HepG2 (cell line): ENCODE measurements around the gene ATP5F1C. TPM values are rescaled to one million over a fixed set of nuclear protein-coding genes. Genes with fewer than 3 reads are reported as not detected.

Source experiments
- ATAC-seq: fragments of 200-7000 bp; cut with Tn5 transposase; 3 replicates; pipeline ENCODE4 v1.9.1; 2020; ENCODE audit warnings: mild to moderate bottlenecking, moderate library complexity
- BruUV-seq: library from RNA; stranded (reverse); fragments of 400-500 nt; replicated peaks from 2 replicates; lab custom pipeline; 2021; lab: Mats Ljungman, UMichigan
- CTCF ChIA-PET: fragments of 300-600 bp; formaldehyde crosslinking; extraction: SDS; loops from one replicate; lab custom pipeline; 2021; ENCODE audit warnings: low total read pairs, inconsistent platforms, low intra/inter-chr PET ratio; lab: Yijun Ruan, JAX
- POLR2A ChIA-PET: fragments of 350-600 bp; sonication (Branson Sonifier 250); formaldehyde crosslinking; loops from one replicate; lab custom pipeline; 2020; ENCODE audit warnings: antibody characterized with exemption, inconsistent platforms; lab: Yijun Ruan, JAX
- DNase-seq: peaks from one replicate; pipeline ENCODE4 v3.0.0-alpha.2; 2015; ENCODE audit warnings: low spot score
- FAIRE-seq: peaks from 3 replicates; lab custom pipeline; 2011; peaks lifted over from hg19 to GRCh38; lab: Jason Lieb, UNC
- H2AFZ ChIP-seq: one replicate; pipeline ENCODE4 v1.6.1; 2011; ENCODE audit warnings: low read length, inconsistent platforms
- H3K27ac ChIP-seq: fragments of 300-600 bp; 3 replicates; pipeline ENCODE4 v1.8.0; 2011; ENCODE audit warnings: mixed run types, mild to moderate bottlenecking, mixed read lengths, low read length, inconsistent platforms; ENCODE audit not compliant: insufficient read depth; ENCODE audit errors: extremely low read length
- H3K27me3 ChIP-seq, 2 experiments: fragments of 200-600 bp in 1 of 2; 2 replicates in 1 of 2; 3 replicates in 1 of 2; pipeline versions ENCODE4 v1.6.0 to v1.8.0; 2011; ENCODE audit warnings: low read length in 2 of 2, mild to moderate bottlenecking in 2 of 2, moderate library complexity in 2 of 2, inconsistent platforms in 1 of 2; ENCODE audit not compliant: insufficient read depth in 2 of 2, control insufficient read depth in 1 of 2
- H3K36me3 ChIP-seq, 2 experiments: fragments of 200-600 bp in 1 of 2; replicated peaks in 1 of 2; 2 replicates in 1 of 2; 3 replicates in 1 of 2; pipeline versions ENCODE4 v1.5.1 to v1.8.0; 2011; ENCODE audit warnings: low read length in 2 of 2, inconsistent platforms in 1 of 2; ENCODE audit not compliant: insufficient read depth in 2 of 2, control insufficient read depth in 1 of 2
- H3K4me1 ChIP-seq: 2 replicates; pipeline ENCODE4 v1.5.1; 2012; ENCODE audit warnings: low read length, inconsistent platforms; ENCODE audit not compliant: insufficient read depth
- H3K4me2 ChIP-seq: 2 replicates; pipeline ENCODE4 v1.6.0; 2011; ENCODE audit warnings: low read depth, low read length, inconsistent platforms
- H3K4me3 ChIP-seq, 3 experiments: fragments of 200-600 bp in 1 of 3; sonication (generic), shearing (Covaris generic) in 1 of 3; replicated peaks in 1 of 3; 2 replicates each; pipeline ENCODE4 v1.5.1; 2011 to 2016; ENCODE audit warnings: low read length in 3 of 3, inconsistent platforms in 2 of 3, low read depth in 2 of 3, mild to moderate bottlenecking in 2 of 3, control low read depth in 1 of 3, mixed read lengths in 1 of 3; ENCODE audit not compliant: insufficient read depth in 1 of 3
- H3K79me2 ChIP-seq: one replicate; pipeline ENCODE4 v1.6.1; 2011; ENCODE audit warnings: low read length, inconsistent platforms; ENCODE audit not compliant: insufficient read depth
- H3K9ac ChIP-seq: 2 replicates; pipeline ENCODE4 v1.6.0; 2011; ENCODE audit warnings: mild to moderate bottlenecking, low read depth, low read length, inconsistent platforms; ENCODE audit not compliant: insufficient read depth
- H3K9me3 ChIP-seq: 2 replicates; pipeline ENCODE4 v1.5.1; 2012; ENCODE audit warnings: mild to moderate bottlenecking, low read length
- H4K20me1 ChIP-seq: 2 replicates; pipeline ENCODE4 v1.6.0; 2011; ENCODE audit warnings: inconsistent platforms, mild to moderate bottlenecking, low read length, moderate library complexity; ENCODE audit not compliant: insufficient read depth
- ATAD3A ChIP-seq: sonication (generic); formaldehyde crosslinking; IDR thresholded peaks from 2 replicates; pipeline ENCODE4 v1.4.0; 2020; ENCODE audit warnings: missing genetic modification reagents
- BCL3 ChIP-seq: sonication (generic); formaldehyde crosslinking; IDR thresholded peaks from 2 replicates; pipeline ENCODE4 v1.5.1; 2020; ENCODE audit warnings: mild to moderate bottlenecking, missing genetic modification reagents, moderate library complexity
- IRX3 ChIP-seq: sonication (generic); formaldehyde crosslinking; IDR thresholded peaks from 2 replicates; pipeline ENCODE4 v1.8.1; 2023; ENCODE audit warnings: mild to moderate bottlenecking, low read depth, missing genetic modification reagents, borderline replicate concordance
- NR2F6 ChIP-seq, 2 experiments: IDR thresholded peaks; 2 replicates each; pipeline ENCODE4 v1.6.1; 2016; ENCODE audit warnings: antibody characterized with exemption in 1 of 2, mild to moderate bottlenecking in 1 of 2
- POLR2A ChIP-seq, 2 experiments: IDR thresholded peaks; 2 replicates each; pipeline ENCODE4 v1.6.1; 2011; ENCODE audit warnings: low read depth in 2 of 2, low read length in 2 of 2, mild to moderate bottlenecking in 1 of 2, moderate library complexity in 1 of 2; ENCODE audit not compliant: insufficient read depth in 1 of 2
- POLR2AphosphoS5 ChIP-seq: IDR thresholded peaks from 2 replicates; pipeline ENCODE4 v1.6.1; 2012; ENCODE audit warnings: low read depth, low read length
- RBM22 ChIP-seq: fragments of 200-400 bp; formaldehyde crosslinking; optimal IDR thresholded peaks from 2 replicates; pipeline ENCODE3; 2017; ENCODE audit warnings: mild to moderate bottlenecking, low read length, moderate library complexity
- SAFB2 ChIP-seq: sonication (generic); formaldehyde crosslinking; IDR thresholded peaks from 2 replicates; pipeline ENCODE4 v1.5.1; 2020; ENCODE audit warnings: missing genetic modification reagents, low read depth, mild to moderate bottlenecking, borderline replicate concordance
- YEATS4 ChIP-seq: sonication (generic); formaldehyde crosslinking; IDR thresholded peaks from 2 replicates; pipeline ENCODE4 v1.4.0; 2020; ENCODE audit warnings: missing genetic modification reagents, borderline replicate concordance
- ZNF121 ChIP-seq: sonication (generic); formaldehyde crosslinking; IDR thresholded peaks from 2 replicates; pipeline ENCODE4 v1.5.0; 2020; ENCODE audit warnings: mild to moderate bottlenecking, missing genetic modification reagents
- ZNF557 ChIP-seq: sonication (generic); formaldehyde crosslinking; IDR thresholded peaks from 2 replicates; pipeline ENCODE4 v1.4.0; 2020; ENCODE audit warnings: missing genetic modification reagents
- ZNF574 ChIP-seq: sonication (generic); formaldehyde crosslinking; IDR thresholded peaks from 2 replicates; pipeline ENCODE4 v1.4.0; 2020; ENCODE audit warnings: missing genetic modification reagents
- ZNF597 ChIP-seq: sonication (generic); formaldehyde crosslinking; IDR thresholded peaks from 2 replicates; pipeline ENCODE4 v1.5.0; 2020; ENCODE audit warnings: missing genetic modification reagents
- ZNF747 ChIP-seq: sonication (generic); formaldehyde crosslinking; IDR thresholded peaks from 2 replicates; pipeline ENCODE4 v1.8.1; 2023; ENCODE audit warnings: missing genetic modification reagents, mild to moderate bottlenecking, borderline replicate concordance
- WGBS: methylation state at CpG from one replicate; pipeline ENCODE4 v1.1.6; 2017; ENCODE audit warnings: low lambda C conversion rate; 5-methylcytosine and 5-hydroxymethylcytosine counted together
- in situ Hi-C: cut with HindIII; loops from 2 replicates; pipeline ENCODE4 v1.10.0; 2017; ENCODE audit warnings: low pct_unique_long_range_greater_than_20kb; ENCODE audit not compliant: extremely low pct_ligation_motif_present
- intact Hi-C: fragments of 100-400 bp; cut with micrococcal nuclease; formaldehyde crosslinking; loops from one replicate; pipeline ENCODE4 v1.10.0; 2022; ENCODE audit not compliant: unreplicated experiment
- polyA plus RNA-seq, 8 experiments: library from polyadenylated mRNA; depleted of rRNA in 3 of 8; stranded (reverse) in 7 of 8; unstranded in 1 of 8; fragments of >200 nt; fragmentation: Illumina TruSeq in 4 of 8; extraction: Trizol in 4 of 8; gene quantifications; 2 replicates each; pipeline versions ENCODE4 v1.2.1 to v1.2.3, GENCODE V29; 2011 to 2016; ENCODE audit warnings: low read depth in 4 of 8, missing spikeins in 1 of 8, mixed read lengths in 1 of 8; ENCODE audit not compliant: insufficient read depth in 1 of 8
- total RNA-seq, 5 experiments: library from RNA; depleted of rRNA; stranded (reverse); fragments of >200 nt; fragmentation: Illumina TruSeq; extraction: Trizol; gene quantifications; 2 replicates each; pipeline ENCODE4 v1.2.3, GENCODE V29; 2016; ENCODE audit warnings: low read depth in 1 of 5

Gene ATP5F1C
- total and polyA plus RNA-seq, 2 of the 13 experiments (the other 11 are each of a cell fraction or from before 2014, with no cell fraction given), result 407 to 416 TPM

DNA sequence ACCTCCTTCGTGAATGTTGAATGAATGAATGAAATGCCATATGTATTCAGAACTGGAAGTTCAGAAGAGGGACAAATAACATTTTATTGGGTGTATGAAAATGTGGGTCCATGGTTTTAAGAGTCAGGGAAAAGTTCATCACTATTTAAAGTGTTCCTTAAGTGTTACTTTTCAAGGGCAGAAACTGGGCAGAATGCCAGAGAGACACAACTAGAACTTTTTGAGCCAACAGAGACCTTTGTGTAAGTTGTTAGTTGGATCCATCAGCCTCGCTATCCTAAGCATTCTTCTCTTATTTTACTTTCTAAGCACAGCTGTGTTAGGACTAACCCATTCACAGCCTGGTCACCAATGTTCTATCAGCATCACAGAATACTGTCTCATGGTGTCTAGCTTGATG is 16.8 kb downstream of the ATP5F1C start:
- Histone ChIP-seq H3K27ac (no peak overlapping the region), H4K20me1 (no peaks in the 10 kb centered on the region; the same call in 1 of the 2 replicates), H3K9ac (no peak overlapping the region), H3K4me2 (no peak overlapping the region), H3K79me2 (no peaks in the 10 kb centered on the region), H3K9me3 (no peaks in the 10 kb centered on the region), H3K27me3 (no peaks in the 10 kb centered on the region), H3K36me3 (peaks cover 19 to 70% of the 10 kb centered on the region in 2 experiments), H3K4me1 (no peaks in the 10 kb centered on the region), H2AFZ (no peak overlapping the region), H3K4me3 (no peak overlapping the region)
- intact Hi-C loops (no loop called here), in situ Hi-C loops (no loop called here)
- BruUV-seq, result no TSS peak
- DNase-seq (no peak), ATAC-seq (no peak), FAIRE-seq (no peak)
- ChIA-PET POLR2A (no interaction called here), CTCF (no interaction called here)
- no peak for TF ChIP-seq YEATS4
- TF ChIP-seq ZNF557, result no peak
- no peak for TF ChIP-seq BCL3 (CRISPR knock-in tag)
- no peak for TF ChIP-seq ZNF597
- no peak for TF ChIP-seq POLR2A (IDR thresholded peaks at IDR 0.05; ENCODE audit: insufficient read depth in 1 of 2, low read depth in 2 of 2, low read length in 2 of 2)
- no peak for TF ChIP-seq NR2F6 (IDR thresholded peaks at IDR 0.05)
- no peak for TF ChIP-seq NR2F6 (CRISPR knock-in tag; IDR thresholded peaks at IDR 0.05)
- 50% methylated on average over 2 of the region's 2 CpGs for WGBS

DNA sequence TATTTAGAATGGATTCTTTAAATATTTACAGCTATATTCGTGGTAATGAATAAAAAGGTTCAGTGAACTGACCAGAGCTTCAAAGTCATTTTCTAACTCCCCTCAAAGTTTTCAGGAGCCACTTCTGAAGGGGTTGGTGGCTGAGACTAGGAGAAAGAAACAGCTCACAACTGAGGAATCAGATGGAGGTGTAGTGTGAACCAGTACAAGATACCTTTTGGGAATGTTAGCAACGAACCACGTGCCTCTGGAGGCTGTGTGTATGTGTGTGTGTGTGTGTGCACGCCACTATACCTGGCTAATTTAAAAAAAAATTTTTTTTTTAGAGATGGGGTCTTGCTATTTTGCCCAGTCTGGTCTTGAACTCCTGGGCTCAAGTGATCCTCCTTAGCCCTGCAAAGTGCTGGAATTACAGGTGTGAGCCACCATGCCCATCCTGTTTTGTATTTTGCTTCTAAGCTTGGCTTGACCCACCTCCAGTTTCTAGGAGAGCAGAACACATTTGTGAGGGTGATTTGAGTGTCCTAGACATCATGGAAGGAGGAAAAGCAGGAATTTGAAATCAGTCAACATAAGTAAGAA is 20.8 kb downstream of the ATP5F1C start:
- peaks cover 9 to 34% of the 10 kb centered on the region in 2 experiments for H3K36me3 ChIP-seq
- H3K9ac ChIP-seq, result no peak overlapping the region
- no peak overlapping the region for H3K4me3 ChIP-seq
- H3K4me2 ChIP-seq, result no peak overlapping the region
- H3K4me1 ChIP-seq, result peaks cover 34% of the 10 kb centered on the region
- H2AFZ ChIP-seq, result no peak overlapping the region
- no peak for FAIRE-seq
- ChIA-PET POLR2A (interaction anchor here (0.8 to 2.8 kb wide), 4 partner anchors 9 to 21 kb away, joined by 3 to 10 read pairs (median 5); partner anchors contain the start of genes ATP5F1C, KIN and TAF3), CTCF (no interaction called here)
- H3K9me3 ChIP-seq, result no peaks in the 10 kb centered on the region
- WGBS, result 78% methylated on average over 4 of the region's 4 CpGs
- no peaks in the 10 kb centered on the region for H4K20me1 ChIP-seq
- DNase-seq, result no peak
- in situ Hi-C loops, result no loop called here
- no peaks in the 10 kb centered on the region for H3K79me2 ChIP-seq
- intact Hi-C loops, result no loop called here
- no TSS peak for BruUV-seq
- no peak for ATAC-seq
- H3K27ac ChIP-seq, result no peak overlapping the region
- no peaks in the 10 kb centered on the region for H3K27me3 ChIP-seq
- TF ChIP-seq ZNF747, result no peak
- no peak for TF ChIP-seq SAFB2
- TF ChIP-seq ZNF574 (CRISPR knock-in tag), result no peak
- TF ChIP-seq ZNF121, result peak; percentile 86
- TF ChIP-seq RBM22, result peak; percentile 70
- TF ChIP-seq ATAD3A (CRISPR knock-in tag), result no peak
- TF ChIP-seq IRX3, result no peak
- 0 out of 2 replicates have a peak, but pooled peaks have one; percentile 16 for TF ChIP-seq POLR2AphosphoS5
